ENCODE measurements around the gene LRRC63.
A peak's percentile ranks its signal among the peaks of the same experiment; 100 is the strongest.
"Not testable (repeated sequence)": the region's sequence is repeated elsewhere in the genome, so short reads cannot be mapped to it uniquely, and the experiment has no call there.

The LRRC63 gene, protein sequence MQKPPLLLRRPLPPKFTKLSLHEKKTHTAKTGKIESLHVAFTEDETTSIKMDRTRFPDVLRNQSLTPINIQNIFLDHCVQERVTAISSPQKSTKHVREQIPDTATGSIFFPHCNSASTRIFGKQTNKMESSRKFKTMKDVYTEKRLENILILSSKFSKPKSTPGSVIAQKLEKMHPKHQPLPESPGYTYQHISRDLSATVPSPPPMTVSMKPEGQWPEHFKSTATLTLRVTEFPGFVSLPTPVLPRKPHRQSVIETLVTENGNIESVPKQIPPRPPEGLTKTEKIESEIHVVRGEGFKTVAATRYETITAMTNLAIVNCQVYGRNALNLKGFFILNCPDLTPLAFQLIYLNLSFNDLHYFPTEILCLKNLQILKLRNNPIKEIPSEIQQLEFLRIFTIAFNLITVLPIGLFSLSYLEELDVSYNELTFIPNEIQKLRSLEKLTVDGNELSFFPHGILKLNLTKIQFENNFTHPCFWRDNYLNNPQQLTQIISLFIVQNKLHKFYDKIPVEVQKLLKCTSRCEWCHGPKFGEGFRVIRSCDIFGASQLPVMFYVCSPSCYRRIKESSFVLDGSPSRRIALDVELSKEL

DNA sequence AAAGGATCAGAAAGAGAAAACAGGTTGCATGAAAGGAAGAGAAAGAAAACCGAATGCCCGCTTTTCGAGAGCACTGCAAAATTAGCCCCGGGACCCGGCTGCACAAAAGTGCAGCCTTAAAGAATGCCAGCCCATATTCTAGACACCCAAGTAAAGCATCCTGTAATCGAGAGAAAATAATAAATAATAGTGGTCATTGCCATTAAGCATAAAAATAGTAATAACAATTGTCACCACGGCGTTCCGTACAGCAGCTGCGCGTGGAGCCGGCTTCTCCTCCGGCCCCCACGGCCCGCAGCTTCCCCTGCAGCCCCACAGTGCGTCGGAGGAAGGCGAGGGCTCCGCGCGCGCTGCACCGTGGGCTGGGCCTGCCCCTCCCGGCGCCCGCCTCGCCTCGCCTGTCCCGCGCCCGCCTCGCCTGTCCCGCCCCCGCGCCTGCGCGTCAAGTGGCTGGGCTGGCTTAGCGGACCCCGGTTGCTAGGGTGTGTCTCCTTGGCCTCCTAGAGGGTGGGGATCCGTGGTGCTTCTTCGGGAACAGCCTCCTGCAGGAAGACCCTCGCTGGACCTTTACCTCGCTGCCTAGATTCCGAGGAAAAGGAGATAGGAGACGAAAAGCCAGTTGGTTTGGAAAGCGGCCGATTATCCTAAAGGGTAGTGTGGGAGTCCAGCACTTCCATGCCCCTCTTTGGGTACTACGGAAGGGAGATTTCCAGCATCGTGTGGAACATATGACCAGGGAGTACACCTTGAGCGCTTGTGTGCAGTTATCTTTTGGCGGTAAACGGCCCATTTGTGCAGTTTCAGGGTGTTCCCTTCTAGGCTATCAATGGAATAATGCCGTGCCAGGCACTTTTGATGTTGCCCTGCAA lies at the start of gene LRRC63:
Gene LRRC63, plus strand, starts transcription at position 446 of the 869 bp plus-strand sequence. CDS start 1,107 bp downstream, outside the sequence.
- peak; percentile 64 to 75 for DNase-seq (ENCODE audit: low read depth in 1 of 2, low spot score in 1 of 2)

DNA sequence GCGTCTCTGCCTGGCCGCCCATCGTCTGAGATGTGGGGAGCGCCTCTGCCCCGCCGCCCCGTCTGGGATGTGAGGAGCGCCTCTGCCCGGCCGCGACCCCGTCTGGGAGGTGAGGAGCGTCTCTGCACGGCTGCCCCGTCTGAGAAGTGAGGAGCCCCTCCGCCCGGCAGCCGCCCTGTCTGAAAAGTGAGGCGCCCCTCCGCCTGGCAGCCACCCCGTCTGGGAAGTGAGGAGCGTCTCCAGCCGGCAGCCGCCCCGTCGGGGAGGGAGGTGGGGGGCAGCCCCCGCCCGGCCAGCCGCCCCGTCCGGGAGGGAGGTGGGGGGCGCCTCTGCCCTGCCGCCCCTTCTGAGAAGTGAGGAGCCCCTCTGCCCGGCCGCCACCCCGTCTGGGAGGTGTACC lies 49.0 kb upstream of the LRRC63 start:
- not testable (repeated sequence) for DNase-seq (ENCODE audit: low read depth in 1 of 2, low spot score in 1 of 2)

DNA sequence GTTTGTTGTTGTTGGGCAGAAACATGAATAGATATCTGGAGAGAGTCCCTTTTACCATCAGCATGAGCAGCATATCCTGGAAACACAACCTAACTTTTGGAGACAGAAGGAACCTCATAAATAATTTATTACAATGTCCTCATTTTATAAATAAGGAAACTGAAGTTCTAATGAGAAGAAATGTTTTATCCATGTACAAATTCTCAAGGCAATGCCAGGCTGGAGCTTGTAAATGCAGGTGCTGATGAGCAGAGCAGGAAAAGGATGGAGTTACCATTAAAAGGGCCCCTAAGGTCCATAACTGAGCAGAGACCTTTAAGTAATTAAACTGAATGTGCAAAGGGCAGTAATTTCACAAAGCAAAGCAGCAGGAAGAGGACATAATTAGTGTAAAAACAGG lies 47.1 kb upstream of the LRRC63 start:
- DNase-seq (ENCODE audit: low read depth in 1 of 2, low spot score in 1 of 2) = no peak

GRCh38 chr13:46165485-46166223 lies 46.1 kb upstream of the LRRC63 start:
- DNase-seq (ENCODE audit: low read depth in 1 of 2, low spot score in 1 of 2) = no peak

GRCh38 chr13:46166224-46166584 lies 45.5 kb upstream of the LRRC63 start:
- no peak for DNase-seq (ENCODE audit: low read depth in 1 of 2, low spot score in 1 of 2)

DNA sequence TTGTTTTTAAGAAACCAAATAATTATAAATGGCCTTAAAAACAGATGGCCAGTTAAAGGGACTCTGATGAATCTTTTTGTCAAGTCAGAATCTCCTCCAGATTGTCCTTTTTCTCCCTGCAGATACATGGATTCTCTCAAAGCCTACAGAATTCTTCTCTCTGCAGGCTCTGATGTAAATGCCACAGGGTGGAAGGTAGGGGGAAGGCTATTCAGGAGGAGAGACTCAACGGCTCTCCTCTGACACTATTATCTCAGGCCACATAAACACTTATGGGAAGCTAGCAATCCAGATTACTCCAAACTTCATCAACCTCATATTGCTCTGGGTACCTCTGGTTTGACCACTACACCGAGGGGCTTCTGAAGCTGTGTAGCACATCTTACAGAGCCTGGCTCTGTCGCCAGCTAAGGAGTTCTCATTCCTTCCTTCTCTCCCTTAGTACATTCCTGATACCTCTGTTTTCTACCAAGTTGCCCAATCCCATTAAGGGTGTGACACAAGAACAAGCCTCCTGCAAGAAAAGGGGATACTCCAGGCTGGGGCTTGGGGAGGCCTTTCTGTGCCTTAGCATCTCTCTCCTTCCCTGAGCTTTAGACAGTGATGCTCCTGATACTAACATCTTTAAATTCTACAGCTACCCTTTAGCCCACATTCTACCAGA lies 44.6 kb upstream of the LRRC63 start:
- DNase-seq (ENCODE audit: low read depth in 1 of 2, low spot score in 1 of 2) = no peak

- DNase-seq (ENCODE audit: low read depth in 1 of 2, low spot score in 1 of 2) = no peak
Measured at GRCh38 chr13:46168341-46168740, 43.4 kb upstream of the LRRC63 start.

DNA sequence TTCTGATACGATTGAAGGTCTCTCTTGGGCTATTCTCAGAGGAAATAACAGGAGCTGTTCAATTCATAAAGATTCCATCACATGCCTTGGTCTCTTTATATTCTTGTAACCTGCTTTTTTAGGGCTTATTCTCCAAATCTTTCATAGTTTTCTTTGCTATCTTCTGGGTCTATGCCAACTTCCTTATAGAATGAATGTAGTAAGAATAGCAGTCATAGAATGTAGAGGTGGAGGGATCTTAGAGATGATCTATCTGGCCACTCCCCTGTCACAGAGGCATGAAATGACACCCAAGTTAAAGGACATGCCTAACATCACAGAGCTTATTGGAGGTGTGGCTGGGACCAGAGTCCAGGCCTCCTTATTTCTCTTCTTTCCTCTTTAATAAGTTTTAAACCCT lies 42.9 kb upstream of the LRRC63 start:
- no peak for DNase-seq (ENCODE audit: low read depth in 1 of 2, low spot score in 1 of 2)

GRCh38 chr13:46169758-46170157 lies 42.0 kb upstream of the LRRC63 start:
- no peak for DNase-seq (ENCODE audit: low read depth in 1 of 2, low spot score in 1 of 2)

DNA sequence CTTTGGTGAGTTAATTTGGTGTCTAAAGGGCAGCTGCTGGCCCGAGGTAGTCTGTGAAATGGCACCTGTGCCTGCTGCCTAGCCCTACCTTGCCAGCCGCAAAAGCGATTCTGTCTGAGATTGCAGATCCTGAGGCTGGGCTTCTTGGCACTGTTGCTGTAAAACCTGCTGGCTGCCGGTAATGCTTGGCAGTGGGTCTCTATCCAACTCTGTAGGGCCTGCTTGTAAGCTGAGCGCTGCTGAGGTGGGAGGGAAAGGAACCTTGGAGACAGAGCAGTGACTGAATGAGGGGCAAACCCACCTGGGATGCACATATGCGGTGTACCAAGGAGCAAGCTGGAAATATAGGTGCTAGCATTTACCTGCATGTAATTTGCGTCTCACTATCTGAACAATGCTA lies 41.5 kb upstream of the LRRC63 start:
- no peak for DNase-seq (ENCODE audit: low read depth in 1 of 2, low spot score in 1 of 2)

DNA sequence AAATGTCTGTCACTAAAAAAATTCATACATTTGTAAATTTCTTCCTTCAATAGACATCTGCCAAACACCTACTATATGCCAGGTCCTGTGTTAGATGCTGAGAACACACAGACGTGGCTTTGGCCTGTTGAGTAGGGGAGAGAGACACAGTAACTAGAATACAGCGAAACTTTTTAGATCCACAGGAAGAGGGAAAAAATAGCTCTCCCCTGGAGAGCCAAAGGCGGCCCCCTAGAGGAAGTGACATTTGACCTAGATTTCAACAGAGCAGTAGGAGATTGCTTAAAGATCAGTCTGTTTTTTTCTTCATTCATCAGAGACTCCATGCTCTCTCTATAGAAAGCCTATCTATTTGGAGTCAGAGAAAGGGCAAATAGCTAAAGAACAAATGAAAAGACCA lies 41.0 kb upstream of the LRRC63 start:
- no peak for DNase-seq (ENCODE audit: low read depth in 1 of 2, low spot score in 1 of 2)

GRCh38 chr13:46171217-46171616 lies 40.5 kb upstream of the LRRC63 start:
- no peak for DNase-seq (ENCODE audit: low read depth in 1 of 2, low spot score in 1 of 2)

GRCh38 chr13:46171739-46172138 lies 40.0 kb upstream of the LRRC63 start:
- DNase-seq (ENCODE audit: low read depth in 1 of 2, low spot score in 1 of 2) = no peak

DNA sequence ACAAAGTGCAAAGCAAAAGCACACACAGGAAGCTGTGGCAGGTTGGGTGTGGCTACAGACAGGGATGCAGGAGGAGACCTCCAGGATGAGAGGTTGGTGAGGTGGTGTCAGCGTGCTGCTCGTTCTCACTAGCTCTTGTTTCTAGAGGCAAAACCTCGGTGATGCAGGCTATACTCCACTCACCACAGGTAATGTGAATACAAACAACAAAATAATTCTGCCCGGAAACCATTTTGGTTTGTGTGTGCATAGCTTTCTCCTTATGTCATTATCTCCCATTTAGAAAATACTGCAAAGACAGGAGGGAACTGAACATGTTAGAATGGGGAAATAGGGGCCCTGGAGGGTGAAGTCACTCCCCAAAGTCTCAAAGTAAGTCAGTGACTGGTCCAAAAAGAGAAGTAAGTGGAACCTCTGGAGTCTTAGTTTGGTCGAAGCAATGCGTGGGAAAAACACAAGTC lies 39.2 kb upstream of the LRRC63 start:
- DNase-seq (ENCODE audit: low read depth in 1 of 2, low spot score in 1 of 2) = peak in 1 of 2 donors; percentile 46

DNA sequence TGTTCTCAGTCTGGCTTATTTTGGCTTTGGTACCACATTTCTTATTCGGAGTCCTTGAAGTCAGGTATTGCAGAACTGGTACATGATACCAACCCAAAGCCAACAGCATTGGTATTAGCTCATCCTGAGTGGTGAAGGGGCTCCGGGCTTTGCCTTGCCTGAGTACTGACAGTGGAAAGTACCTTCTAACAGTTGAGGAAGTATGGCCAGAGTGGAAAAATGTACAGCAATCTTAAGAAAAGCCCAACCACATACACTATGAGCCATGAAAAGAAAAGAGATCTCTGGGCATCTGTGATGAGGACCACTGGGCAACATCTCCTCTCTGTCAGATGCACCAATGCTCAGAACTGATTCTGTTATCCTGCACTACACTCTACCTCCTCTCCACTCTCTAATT lies 38.1 kb upstream of the LRRC63 start:
- no peak for DNase-seq (ENCODE audit: low read depth in 1 of 2, low spot score in 1 of 2)

DNA sequence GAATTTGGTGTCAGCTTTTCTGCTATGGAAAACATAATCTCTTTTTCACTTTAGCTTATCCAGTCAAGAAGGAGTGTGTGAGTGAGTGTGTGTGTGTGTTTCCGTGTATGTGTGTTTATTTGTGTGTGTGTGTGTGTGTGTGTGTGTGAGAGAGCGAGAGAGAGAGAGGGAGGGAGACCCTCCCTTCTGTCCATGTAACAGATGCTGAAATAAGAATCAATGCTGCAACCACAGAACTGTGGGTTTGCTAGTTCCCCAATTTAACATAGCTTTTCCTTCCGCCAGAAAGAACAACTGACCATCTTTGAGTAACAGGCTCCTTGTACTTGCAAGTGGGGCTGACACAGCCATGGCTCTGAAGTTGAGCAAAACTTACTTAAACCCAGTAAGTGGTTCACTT lies 35.0 kb upstream of the LRRC63 start:
- no peak for DNase-seq (ENCODE audit: low read depth in 1 of 2, low spot score in 1 of 2)

GRCh38 chr13:46178143-46178542 lies 33.6 kb upstream of the LRRC63 start:
- DNase-seq (ENCODE audit: low read depth in 1 of 2, low spot score in 1 of 2) = no peak

DNA sequence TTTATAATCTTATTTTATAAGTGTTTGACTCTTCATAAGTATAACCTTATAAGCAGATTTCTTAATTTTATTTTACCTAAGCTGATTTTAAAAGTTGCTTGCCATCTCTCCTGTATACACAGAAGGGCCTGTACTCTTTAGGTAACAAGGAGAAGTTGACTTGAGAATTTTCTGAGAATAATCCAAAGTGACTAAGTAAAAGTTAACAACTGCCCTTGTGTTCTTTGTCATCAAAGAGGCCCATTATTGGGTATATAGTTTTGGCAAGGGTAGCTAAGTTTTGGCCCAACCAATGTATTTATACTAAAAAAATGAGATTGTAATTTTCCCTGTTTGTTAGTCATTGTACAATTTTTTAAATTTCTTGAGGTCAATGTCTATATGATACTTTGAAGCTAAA lies 32.9 kb upstream of the LRRC63 start:
- DNase-seq (ENCODE audit: low read depth in 1 of 2, low spot score in 1 of 2) = no peak

- DNase-seq (ENCODE audit: low read depth in 1 of 2, low spot score in 1 of 2) = peak; percentile 45 to 55
Measured at GRCh38 chr13:46179491-46179908, 32.2 kb upstream of the LRRC63 start.

DNA sequence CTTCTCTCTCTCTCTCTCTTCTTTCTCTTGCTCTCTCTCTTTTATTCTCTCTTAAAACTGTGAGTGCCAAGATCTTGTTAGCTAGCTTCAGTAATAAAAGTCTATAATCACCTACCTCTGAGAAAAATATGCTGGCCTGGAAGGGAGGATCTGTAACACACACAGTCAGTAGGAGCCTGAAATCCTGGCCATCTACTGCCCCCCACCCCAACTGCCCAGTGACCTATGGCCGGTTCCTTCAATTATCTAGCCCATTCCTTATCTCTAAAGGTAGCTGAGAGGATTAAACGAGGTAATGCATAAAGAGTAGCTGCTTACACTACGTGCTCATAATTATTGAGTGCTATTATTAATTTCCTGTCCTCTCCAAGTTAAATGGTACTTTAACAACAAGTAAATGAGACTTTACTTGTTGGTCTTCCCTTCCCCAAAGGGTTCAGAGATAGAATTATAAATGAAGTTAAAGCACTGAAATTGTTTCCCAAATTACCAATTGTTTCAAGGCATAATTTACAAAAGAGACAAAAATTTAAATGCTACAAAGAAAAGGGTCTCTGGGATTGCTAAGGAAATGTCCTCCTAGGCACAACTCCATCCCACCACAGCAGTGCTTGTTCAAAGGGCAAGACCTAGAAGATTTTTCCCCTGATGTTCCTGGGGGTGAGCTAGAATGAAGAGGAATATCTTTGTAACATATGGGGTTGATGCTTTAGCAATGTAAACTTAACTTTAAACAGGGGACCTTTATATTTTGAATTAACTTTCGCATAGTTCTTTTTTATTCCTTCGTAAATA lies 31.6 kb upstream of the LRRC63 start:
- DNase-seq (ENCODE audit: low read depth in 1 of 2, low spot score in 1 of 2) = no peak

Data from activated T-helper 1 cell treated with anti-CD3 and anti-CD28 coated beads, Interleukin-2, amount 50 U/mL, for 16 hours (primary cell).